SK-N-DZ (cell line): ENCODE data around the gene NOC2L.
"Not testable (repeated sequence)": the region's sequence is repeated elsewhere in the genome, so short reads cannot be mapped to it uniquely, and the experiment has no call there.

ENCODE experiments used
- DNase-seq: peaks from one replicate; pipeline ENCODE4 v3.0.0-alpha.2; 2015; ENCODE audit warnings: low spot score

NOC2L gene

GRCh38 chr1:962381-963300 is 3.6 kb upstream of the NOC2L start:
- DNase-seq = no peak

- no peak for DNase-seq
Observed at GRCh38 chr1:961132-961669, 2.1 kb upstream of the NOC2L start.

GRCh38 chr1:960363-961131 is 1.5 kb upstream of the NOC2L start, which contains the start of gene KLHL17:
Gene KLHL17 (plus strand): TSS chr1:960584. CDS start chr1:960694, 110 bp downstream.
- DNase-seq = peak; percentile 64

GRCh38 chr1:959731-960362 is 791 bp upstream of the NOC2L start:
- no peak for DNase-seq

GRCh38 chr1:956636-957035 is 2.4 kb downstream of the NOC2L start:
- DNase-seq = no peak

GRCh38 chr1:955474-955873 is 3.6 kb downstream of the NOC2L start:
- no peak for DNase-seq

- DNase-seq = no peak
Observed at GRCh38 chr1:954927-955326, 4.1 kb downstream of the NOC2L start.

GRCh38 chr1:953524-954320 is 5.3 kb downstream of the NOC2L start:
- no peak for DNase-seq

- DNase-seq = no peak
Observed at GRCh38 chr1:952603-953002, 6.5 kb downstream of the NOC2L start.

GRCh38 chr1:952201-952600 is 6.9 kb downstream of the NOC2L start:
- DNase-seq = no peak

GRCh38 chr1:951364-951763 is 7.7 kb downstream of the NOC2L start:
- no peak for DNase-seq

- DNase-seq = no peak
Observed at GRCh38 chr1:950881-951280, 8.2 kb downstream of the NOC2L start.

- DNase-seq = no peak
Observed at GRCh38 chr1:950268-950667, 8.8 kb downstream of the NOC2L start.

GRCh38 chr1:947958-948357 is 11.1 kb downstream of the NOC2L start:
- DNase-seq = no peak

- not testable (repeated sequence) for DNase-seq
Observed at GRCh38 chr1:946811-947210, 12.2 kb downstream of the NOC2L start.

- DNase-seq = no peak
Observed at GRCh38 chr1:945688-946556, 13.1 kb downstream of the NOC2L start.

GRCh38 chr1:944341-945325 is 14.4 kb downstream of the NOC2L start:
- peak; percentile 94 for DNase-seq

GRCh38 chr1:943545-944340 is 15.3 kb downstream of the NOC2L start:
- peak; percentile 30 for DNase-seq
